GM19240 (cell line): ENCODE results near the gene NAV1.

Experiments
- DNase-seq: peaks from one replicate; pipeline ENCODE4 v3.0.0; 2011; ENCODE audit warnings: low spot score; ENCODE audit not compliant: insufficient read length

NAV1 gene

DNA sequence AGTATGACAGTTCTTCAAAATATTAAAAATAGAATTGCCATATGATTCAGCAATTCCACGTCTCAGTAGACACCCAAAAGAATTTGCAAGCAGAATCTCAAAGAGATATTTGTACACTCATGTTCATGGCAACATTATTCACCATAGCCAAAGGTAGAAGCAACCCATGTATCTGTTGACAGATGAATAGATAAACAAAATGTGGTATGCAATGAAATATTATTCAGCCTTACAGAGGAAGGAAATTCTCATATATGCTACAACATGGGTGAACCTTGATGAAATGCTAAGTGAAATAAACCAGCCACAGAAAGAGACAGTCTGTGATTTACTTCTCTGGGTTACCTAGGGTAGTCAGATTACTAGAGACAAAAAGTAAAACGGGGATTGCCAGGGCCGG is 47.0 kb downstream of the NAV1 start:
- DNase-seq = no peak

- no peak for DNase-seq
These were observed 47.9 kb downstream of the NAV1 start for GRCh38 chr1:201586806-201587205.

DNA sequence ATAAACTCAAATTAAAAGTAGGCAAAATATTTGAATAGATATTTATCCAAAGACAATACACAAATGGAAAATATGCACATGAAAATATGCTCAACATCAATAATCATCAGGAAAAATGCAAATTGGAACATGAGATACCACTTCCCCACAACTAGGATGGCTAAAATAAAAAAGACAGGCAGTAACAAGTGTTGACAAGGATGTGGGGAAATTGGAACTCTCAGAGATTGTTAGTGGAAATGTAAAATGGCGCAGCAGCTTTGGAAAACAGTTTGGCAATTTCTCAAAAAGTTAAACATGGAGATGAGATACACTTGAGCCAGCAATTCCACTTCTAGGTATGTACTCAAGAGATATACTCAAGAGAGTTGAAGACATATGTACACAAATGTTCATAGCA is 48.8 kb downstream of the NAV1 start:
- no peak for DNase-seq
